Measurements from ENCODE around the gene NOSTRIN.

The NOSTRIN gene

DNA sequence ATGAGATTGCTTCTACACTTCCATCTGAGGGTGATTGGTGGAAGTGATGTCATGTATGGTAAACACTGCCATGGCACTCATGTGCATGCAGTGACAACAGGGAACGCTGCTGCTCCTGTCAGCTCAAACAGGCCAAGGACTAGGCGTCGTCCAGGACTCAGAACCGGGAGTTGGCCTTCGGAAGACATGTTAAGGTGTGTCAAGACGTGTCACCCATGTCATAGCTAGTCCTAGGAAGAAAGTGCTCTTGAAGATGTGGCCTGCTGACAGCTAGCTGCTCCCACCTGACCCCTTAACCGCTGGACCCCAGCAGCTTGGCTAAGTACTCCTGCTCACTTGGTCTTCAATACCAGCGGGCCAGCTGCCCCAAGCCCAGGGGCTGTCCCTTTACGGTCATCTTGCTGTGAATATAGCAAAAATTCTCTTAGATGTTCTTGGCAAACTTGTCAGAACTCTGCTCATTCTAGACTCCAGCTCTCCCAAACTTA, 6.3 kb upstream of the NOSTRIN start:
- Histone ChIP-seq H3K4me2 (ENCODE audit: low read length) (no peak overlapping the region), H4K12ac (ENCODE audit: low read depth, low read length) (no peak overlapping the region), H3K27me3 (ENCODE audit: insufficient read depth, low read length) (no peaks in the 10 kb centered on the region), H2BK120ac (ENCODE audit: insufficient read depth, low read length, poor library complexity) (no peak overlapping the region), H3K18ac (ENCODE audit: low read length) (no peak overlapping the region), H3K79me1 (ENCODE audit: low read length) (no peaks in the 10 kb centered on the region), H2AFZ (ENCODE audit: insufficient read depth, low read length, poor library complexity) (no peak overlapping the region), H3K4me3 (ENCODE audit: low read depth, low read length) (no peak overlapping the region), H3K23ac (ENCODE audit: low read length) (peak overlapping the region; percentile 42), H2BK5ac (ENCODE audit: low read depth, low read length, poor library complexity) (no peak overlapping the region), H3K36me3 (ENCODE audit: control insufficient read depth in 1 of 2, insufficient read depth in 2 of 2, low read length in 2 of 2) (no peaks in the 10 kb centered on the region), H3K27ac (ENCODE audit: low read depth, low read length) (no peak overlapping the region), H3K9ac (ENCODE audit: low read length) (peak overlapping the region; percentile 53), H3K14ac (ENCODE audit: low read length) (no peak overlapping the region), H2BK12ac (ENCODE audit: low read length) (no peak overlapping the region), H4K8ac (ENCODE audit: low read depth, low read length) (no peak overlapping the region), H2AK5ac (ENCODE audit: low read length) (no peak overlapping the region), H3K9me3 (ENCODE audit: insufficient read depth, low read depth, low read length) (no peaks in the 10 kb centered on the region), H3K4ac (ENCODE audit: low read depth, low read length) (no peak overlapping the region), H4K91ac (ENCODE audit: low read depth, low read length) (no peak overlapping the region), H3K79me2 (ENCODE audit: control insufficient read depth, insufficient read depth, low read length, poor library complexity) (no peaks in the 10 kb centered on the region), H3K4me1 (ENCODE audit: control insufficient read depth in 1 of 2, insufficient read depth in 2 of 2, low read length in 2 of 2) (no peaks in the 10 kb centered on the region)
- DNase-seq, result no peak
- no CpG with 5 or more reads among the region's 9 CpGs for WGBS (ENCODE audit: extremely low coverage, insufficient coverage, insufficient read length)

GRCh38 chr2:168796583-168797285, 5.7 kb upstream of the NOSTRIN start:
- H3K79me1 ChIP-seq (ENCODE audit: low read length), result no peaks in the 10 kb centered on the region
- H3K79me2 ChIP-seq (ENCODE audit: control insufficient read depth, insufficient read depth, low read length, poor library complexity), result no peaks in the 10 kb centered on the region
- no peak overlapping the region for H2BK5ac ChIP-seq (ENCODE audit: low read depth, low read length, poor library complexity)
- H3K4me1 ChIP-seq (ENCODE audit: control insufficient read depth in 1 of 2, insufficient read depth in 2 of 2, low read length in 2 of 2), result peaks cover 2 to 3% of the 10 kb centered on the region in 2 experiments
- H3K36me3 ChIP-seq (ENCODE audit: control insufficient read depth in 1 of 2, insufficient read depth in 2 of 2, low read length in 2 of 2), result no peaks in the 10 kb centered on the region
- H3K9ac ChIP-seq (ENCODE audit: low read length), result no peak overlapping the region
- no peak overlapping the region for H2BK12ac ChIP-seq (ENCODE audit: low read length)
- H2BK120ac ChIP-seq (ENCODE audit: insufficient read depth, low read length, poor library complexity), result no peak overlapping the region
- H3K23ac ChIP-seq (ENCODE audit: low read length), result no peak overlapping the region
- H3K4me2 ChIP-seq (ENCODE audit: low read length), result no peak overlapping the region
- no peak overlapping the region for H2AK5ac ChIP-seq (ENCODE audit: low read length)
- H3K27me3 ChIP-seq (ENCODE audit: insufficient read depth, low read length), result no peaks in the 10 kb centered on the region
- H3K14ac ChIP-seq (ENCODE audit: low read length), result no peak overlapping the region
- DNase-seq, result no peak
- no peak overlapping the region for H3K18ac ChIP-seq (ENCODE audit: low read length)
- WGBS (ENCODE audit: extremely low coverage, insufficient coverage, insufficient read length), result no CpG with 5 or more reads among the region's 8 CpGs
- H3K4ac ChIP-seq (ENCODE audit: low read depth, low read length), result no peak overlapping the region
- H3K27ac ChIP-seq (ENCODE audit: low read depth, low read length), result no peak overlapping the region
- no peak overlapping the region for H4K12ac ChIP-seq (ENCODE audit: low read depth, low read length)
- no peak overlapping the region for H3K4me3 ChIP-seq (ENCODE audit: low read depth, low read length)
- no peak overlapping the region for H4K91ac ChIP-seq (ENCODE audit: low read depth, low read length)
- H4K8ac ChIP-seq (ENCODE audit: low read depth, low read length), result no peak overlapping the region
- no peak overlapping the region for H2AFZ ChIP-seq (ENCODE audit: insufficient read depth, low read length, poor library complexity)
- H3K9me3 ChIP-seq (ENCODE audit: insufficient read depth, low read depth, low read length), result no peaks in the 10 kb centered on the region

GRCh38 chr2:168797286-168797655, 5.2 kb upstream of the NOSTRIN start:
- H3K36me3 ChIP-seq (ENCODE audit: control insufficient read depth in 1 of 2, insufficient read depth in 2 of 2, low read length in 2 of 2), result no peaks in the 10 kb centered on the region
- H2BK5ac ChIP-seq (ENCODE audit: low read depth, low read length, poor library complexity), result no peak overlapping the region
- H3K4me3 ChIP-seq (ENCODE audit: low read depth, low read length), result no peak overlapping the region
- no peak overlapping the region for H3K18ac ChIP-seq (ENCODE audit: low read length)
- H4K12ac ChIP-seq (ENCODE audit: low read depth, low read length), result no peak overlapping the region
- no peak overlapping the region for H2BK12ac ChIP-seq (ENCODE audit: low read length)
- H3K27ac ChIP-seq (ENCODE audit: low read depth, low read length), result no peak overlapping the region
- no peaks in the 10 kb centered on the region for H3K27me3 ChIP-seq (ENCODE audit: insufficient read depth, low read length)
- H3K4ac ChIP-seq (ENCODE audit: low read depth, low read length), result no peak overlapping the region
- no peak overlapping the region for H2AK5ac ChIP-seq (ENCODE audit: low read length)
- DNase-seq, result no peak
- H3K9ac ChIP-seq (ENCODE audit: low read length), result no peak overlapping the region
- peaks cover 4 to 5% of the 10 kb centered on the region in 2 experiments for H3K4me1 ChIP-seq (ENCODE audit: control insufficient read depth in 1 of 2, insufficient read depth in 2 of 2, low read length in 2 of 2)
- no peaks in the 10 kb centered on the region for H3K79me2 ChIP-seq (ENCODE audit: control insufficient read depth, insufficient read depth, low read length, poor library complexity)
- H2BK120ac ChIP-seq (ENCODE audit: insufficient read depth, low read length, poor library complexity), result no peak overlapping the region
- H3K14ac ChIP-seq (ENCODE audit: low read length), result no peak overlapping the region
- H3K9me3 ChIP-seq (ENCODE audit: insufficient read depth, low read depth, low read length), result no peaks in the 10 kb centered on the region
- H3K23ac ChIP-seq (ENCODE audit: low read length), result no peak overlapping the region
- no peak overlapping the region for H2AFZ ChIP-seq (ENCODE audit: insufficient read depth, low read length, poor library complexity)
- H4K91ac ChIP-seq (ENCODE audit: low read depth, low read length), result no peak overlapping the region
- H3K79me1 ChIP-seq (ENCODE audit: low read length), result no peaks in the 10 kb centered on the region
- H4K8ac ChIP-seq (ENCODE audit: low read depth, low read length), result no peak overlapping the region
- H3K4me2 ChIP-seq (ENCODE audit: low read length), result no peak overlapping the region

- no peak overlapping the region for H4K91ac ChIP-seq (ENCODE audit: low read depth, low read length)
- no peak overlapping the region for H3K27ac ChIP-seq (ENCODE audit: low read depth, low read length)
- H3K9ac ChIP-seq (ENCODE audit: low read length), result no peak overlapping the region
- no peak overlapping the region for H2BK120ac ChIP-seq (ENCODE audit: insufficient read depth, low read length, poor library complexity)
- no peak overlapping the region for H2BK5ac ChIP-seq (ENCODE audit: low read depth, low read length, poor library complexity)
- H4K8ac ChIP-seq (ENCODE audit: low read depth, low read length), result no peak overlapping the region
- H3K27me3 ChIP-seq (ENCODE audit: insufficient read depth, low read length), result no peaks in the 10 kb centered on the region
- no peak overlapping the region for H4K12ac ChIP-seq (ENCODE audit: low read depth, low read length)
- no peak overlapping the region for H3K4me2 ChIP-seq (ENCODE audit: low read length)
- DNase-seq, result no peak
- no peak overlapping the region for H2AFZ ChIP-seq (ENCODE audit: insufficient read depth, low read length, poor library complexity)
- H3K18ac ChIP-seq (ENCODE audit: low read length), result no peak overlapping the region
- H3K14ac ChIP-seq (ENCODE audit: low read length), result no peak overlapping the region
- no peak overlapping the region for H2BK12ac ChIP-seq (ENCODE audit: low read length)
- no peaks in the 10 kb centered on the region for H3K79me1 ChIP-seq (ENCODE audit: low read length)
- H2AK5ac ChIP-seq (ENCODE audit: low read length), result no peak overlapping the region
- H3K36me3 ChIP-seq (ENCODE audit: control insufficient read depth in 1 of 2, insufficient read depth in 2 of 2, low read length in 2 of 2), result no peaks in the 10 kb centered on the region
- H3K79me2 ChIP-seq (ENCODE audit: control insufficient read depth, insufficient read depth, low read length, poor library complexity), result no peaks in the 10 kb centered on the region
- no peak overlapping the region for H3K4ac ChIP-seq (ENCODE audit: low read depth, low read length)
- no CpG with 5 or more reads among the region's 13 CpGs for WGBS (ENCODE audit: extremely low coverage, insufficient coverage, insufficient read length)
- H3K23ac ChIP-seq (ENCODE audit: low read length), result no peak overlapping the region
- H3K4me1 ChIP-seq (ENCODE audit: control insufficient read depth in 1 of 2, insufficient read depth in 2 of 2, low read length in 2 of 2), result peaks cover 9 to 11% of the 10 kb centered on the region in 2 experiments
- no peak overlapping the region for H3K4me3 ChIP-seq (ENCODE audit: low read depth, low read length)
- no peaks in the 10 kb centered on the region for H3K9me3 ChIP-seq (ENCODE audit: insufficient read depth, low read depth, low read length)
Observed at GRCh38 chr2:168798076-168798887, 4.2 kb upstream of the NOSTRIN start.

Data from trophoblast cell (in vitro differentiated cells and primary cell).